GM12878 (cell line): Measurements from ENCODE around the gene C1QTNF5. TPM values are rescaled to one million over a fixed set of nuclear protein-coding genes. Genes with fewer than 3 reads are reported as not detected.

ENCODE experiments used
- BCL11A ChIP-seq: IDR thresholded peaks from 2 replicates; pipeline ENCODE4 v1.6.1; 2011; ENCODE audit warnings: low read depth, low read length
- CREB1 ChIP-seq: IDR thresholded peaks from 2 replicates; pipeline ENCODE4 v1.6.1; 2012; ENCODE audit warnings: low read depth, mild to moderate bottlenecking, inconsistent platforms
- FOXM1 ChIP-seq: IDR thresholded peaks from 2 replicates; pipeline ENCODE4 v1.6.1; 2012; ENCODE audit warnings: low read depth, mild to moderate bottlenecking, inconsistent platforms, low read length, moderate library complexity
- JUNB ChIP-seq: IDR thresholded peaks from 2 replicates; pipeline ENCODE4 v1.6.1; 2016; ENCODE audit warnings: antibody characterized with exemption, mild to moderate bottlenecking
- KDM1A ChIP-seq: fragments of 200-600 bp; sonication (generic); IDR thresholded peaks from 2 replicates; pipeline ENCODE4 v1.6.1; 2016; ENCODE audit warnings: borderline replicate concordance
- RBBP5 ChIP-seq: fragments of 200-600 bp; sonication (generic); conservative IDR thresholded peaks from 2 replicates; pipeline ENCODE4 v1.6.1; 2016
- polyA plus RNA-seq, 11 experiments: library from polyadenylated mRNA; depleted of rRNA in 4 of 11; unstranded in 6 of 11; stranded (reverse) in 5 of 11; fragments of >200 nt; fragmentation: Nextera tagmentation in 4 of 11; fragmentation: Illumina TruSeq in 1 of 11; extraction: Ambion mirVana in 4 of 11; extraction: Trizol in 1 of 11; gene quantifications; 1 replicate in 1 of 11; 2 replicates in 10 of 11; pipeline versions ENCODE4 v1.2.1 to v1.2.3, GENCODE V29; 2011 to 2016; ENCODE audit warnings: inconsistent platforms in 2 of 11, missing spikeins in 2 of 11, low read depth in 1 of 11
- total RNA-seq, 4 experiments: library from RNA; depleted of rRNA in 3 of 4; stranded (reverse); fragments of >200 nt in 3 of 4; fragmentation: Illumina TruSeq in 1 of 4; extraction: Trizol in 1 of 4; gene quantifications; 2 replicates each; pipeline versions ENCODE4 v1.2.1 to v1.2.3, GENCODE V29; 2013 to 2021
- TF ChIP-seq, protein P1 (sequence below): fragments of 450-650 bp; formaldehyde crosslinking; IDR thresholded peaks from 2 replicates; pipeline ENCODE4 v1.4.0; 2022; ENCODE audit warnings: mild to moderate bottlenecking, moderate library complexity
- TF ChIP-seq, protein P2 (sequence below): IDR thresholded peaks from 2 replicates; pipeline ENCODE4 v1.6.1; 2012; ENCODE audit warnings: low read length, inconsistent platforms
- TF ChIP-seq, protein P3 (sequence below): fragments of 450-650 bp; IDR thresholded peaks from 2 replicates; pipeline ENCODE4 v1.6.1; 2016; ENCODE audit warnings: mild to moderate bottlenecking, moderate library complexity, borderline replicate concordance
- TF ChIP-seq, protein P4 (sequence below): fragments of 450-650 bp; formaldehyde crosslinking; IDR thresholded peaks from 2 replicates; pipeline ENCODE4 v1.4.0; 2020; ENCODE audit warnings: mild to moderate bottlenecking, moderate library complexity

The C1QTNF5 gene
- total and polyA plus RNA-seq, 10 of the 15 experiments (the other 5 are each of a cell fraction or from before 2014, with no cell fraction given): not detected

DNA sequence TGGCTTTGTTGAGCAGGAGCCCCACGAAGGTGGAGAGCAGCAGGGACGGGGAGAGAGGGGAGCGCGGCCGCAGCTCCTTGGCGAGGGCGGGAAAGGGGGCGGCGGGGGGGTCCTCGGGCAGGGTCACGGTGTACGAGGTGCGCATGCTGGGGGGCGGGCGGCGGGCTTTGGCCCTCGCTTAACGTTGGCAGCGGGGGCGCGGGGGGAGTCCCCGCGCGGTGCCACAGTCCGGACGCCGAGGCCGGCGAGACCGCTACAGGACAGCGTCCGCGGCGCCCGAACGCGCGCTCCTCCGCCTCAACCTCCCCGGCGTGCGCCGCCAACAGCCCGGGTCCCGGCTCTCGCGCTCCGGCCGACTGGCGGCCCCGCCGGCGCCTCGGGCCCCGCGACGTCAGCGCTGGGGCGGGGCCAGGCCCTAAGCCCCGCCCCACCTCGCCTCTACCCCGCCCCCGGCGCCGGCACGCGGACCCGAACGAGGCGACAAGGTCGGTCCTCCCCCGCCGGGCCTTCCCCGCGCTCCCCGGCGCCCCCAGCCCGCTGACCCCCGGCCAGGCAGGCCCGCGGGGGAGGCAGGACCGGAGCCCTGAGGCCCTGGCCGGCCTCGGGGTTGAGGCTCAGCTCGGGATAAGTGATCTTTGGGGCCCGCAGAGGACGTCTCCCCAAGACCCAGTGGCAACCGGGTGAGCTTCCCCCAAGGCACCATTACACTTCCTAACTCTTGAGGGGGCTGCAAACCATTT, 23.3 kb upstream of the C1QTNF5 start (continued):
- TF ChIP-seq, protein P1, sequence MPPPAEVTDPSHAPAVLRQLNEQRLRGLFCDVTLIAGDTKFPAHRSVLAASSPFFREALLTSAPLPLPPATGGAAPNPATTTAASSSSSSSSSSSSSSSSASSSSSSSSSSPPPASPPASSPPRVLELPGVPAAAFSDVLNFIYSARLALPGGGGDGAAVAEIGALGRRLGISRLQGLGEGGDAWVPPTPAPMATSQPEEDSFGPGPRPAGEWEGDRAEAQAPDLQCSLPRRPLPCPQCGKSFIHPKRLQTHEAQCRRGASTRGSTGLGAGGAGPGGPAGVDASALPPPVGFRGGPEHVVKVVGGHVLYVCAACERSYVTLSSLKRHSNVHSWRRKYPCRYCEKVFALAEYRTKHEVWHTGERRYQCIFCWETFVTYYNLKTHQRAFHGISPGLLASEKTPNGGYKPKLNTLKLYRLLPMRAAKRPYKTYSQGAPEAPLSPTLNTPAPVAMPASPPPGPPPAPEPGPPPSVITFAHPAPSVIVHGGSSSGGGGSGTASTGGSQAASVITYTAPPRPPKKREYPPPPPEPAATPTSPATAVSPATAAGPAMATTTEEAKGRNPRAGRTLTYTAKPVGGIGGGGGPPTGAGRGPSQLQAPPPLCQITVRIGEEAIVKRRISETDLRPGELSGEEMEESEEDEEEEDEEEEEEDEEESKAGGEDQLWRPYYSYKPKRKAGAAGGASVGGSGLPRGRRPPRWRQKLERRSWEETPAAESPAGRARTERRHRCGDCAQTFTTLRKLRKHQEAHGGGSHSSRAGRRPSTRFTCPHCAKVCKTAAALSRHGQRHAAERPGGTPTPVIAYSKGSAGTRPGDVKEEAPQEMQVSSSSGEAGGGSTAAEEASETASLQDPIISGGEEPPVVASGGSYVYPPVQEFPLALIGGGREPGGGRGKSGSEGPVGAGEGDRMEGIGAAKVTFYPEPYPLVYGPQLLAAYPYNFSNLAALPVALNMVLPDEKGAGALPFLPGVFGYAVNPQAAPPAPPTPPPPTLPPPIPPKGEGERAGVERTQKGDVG (CRISPR knock-in tag): no peak
- TF ChIP-seq JUNB: no peak
- TF ChIP-seq CREB1: no peak
- no peak for TF ChIP-seq RBBP5
- TF ChIP-seq, protein P2, sequence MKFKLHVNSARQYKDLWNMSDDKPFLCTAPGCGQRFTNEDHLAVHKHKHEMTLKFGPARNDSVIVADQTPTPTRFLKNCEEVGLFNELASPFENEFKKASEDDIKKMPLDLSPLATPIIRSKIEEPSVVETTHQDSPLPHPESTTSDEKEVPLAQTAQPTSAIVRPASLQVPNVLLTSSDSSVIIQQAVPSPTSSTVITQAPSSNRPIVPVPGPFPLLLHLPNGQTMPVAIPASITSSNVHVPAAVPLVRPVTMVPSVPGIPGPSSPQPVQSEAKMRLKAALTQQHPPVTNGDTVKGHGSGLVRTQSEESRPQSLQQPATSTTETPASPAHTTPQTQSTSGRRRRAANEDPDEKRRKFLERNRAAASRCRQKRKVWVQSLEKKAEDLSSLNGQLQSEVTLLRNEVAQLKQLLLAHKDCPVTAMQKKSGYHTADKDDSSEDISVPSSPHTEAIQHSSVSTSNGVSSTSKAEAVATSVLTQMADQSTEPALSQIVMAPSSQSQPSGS: no peak
- no peak for TF ChIP-seq KDM1A
- TF ChIP-seq FOXM1: no peak
- TF ChIP-seq, protein P3, sequence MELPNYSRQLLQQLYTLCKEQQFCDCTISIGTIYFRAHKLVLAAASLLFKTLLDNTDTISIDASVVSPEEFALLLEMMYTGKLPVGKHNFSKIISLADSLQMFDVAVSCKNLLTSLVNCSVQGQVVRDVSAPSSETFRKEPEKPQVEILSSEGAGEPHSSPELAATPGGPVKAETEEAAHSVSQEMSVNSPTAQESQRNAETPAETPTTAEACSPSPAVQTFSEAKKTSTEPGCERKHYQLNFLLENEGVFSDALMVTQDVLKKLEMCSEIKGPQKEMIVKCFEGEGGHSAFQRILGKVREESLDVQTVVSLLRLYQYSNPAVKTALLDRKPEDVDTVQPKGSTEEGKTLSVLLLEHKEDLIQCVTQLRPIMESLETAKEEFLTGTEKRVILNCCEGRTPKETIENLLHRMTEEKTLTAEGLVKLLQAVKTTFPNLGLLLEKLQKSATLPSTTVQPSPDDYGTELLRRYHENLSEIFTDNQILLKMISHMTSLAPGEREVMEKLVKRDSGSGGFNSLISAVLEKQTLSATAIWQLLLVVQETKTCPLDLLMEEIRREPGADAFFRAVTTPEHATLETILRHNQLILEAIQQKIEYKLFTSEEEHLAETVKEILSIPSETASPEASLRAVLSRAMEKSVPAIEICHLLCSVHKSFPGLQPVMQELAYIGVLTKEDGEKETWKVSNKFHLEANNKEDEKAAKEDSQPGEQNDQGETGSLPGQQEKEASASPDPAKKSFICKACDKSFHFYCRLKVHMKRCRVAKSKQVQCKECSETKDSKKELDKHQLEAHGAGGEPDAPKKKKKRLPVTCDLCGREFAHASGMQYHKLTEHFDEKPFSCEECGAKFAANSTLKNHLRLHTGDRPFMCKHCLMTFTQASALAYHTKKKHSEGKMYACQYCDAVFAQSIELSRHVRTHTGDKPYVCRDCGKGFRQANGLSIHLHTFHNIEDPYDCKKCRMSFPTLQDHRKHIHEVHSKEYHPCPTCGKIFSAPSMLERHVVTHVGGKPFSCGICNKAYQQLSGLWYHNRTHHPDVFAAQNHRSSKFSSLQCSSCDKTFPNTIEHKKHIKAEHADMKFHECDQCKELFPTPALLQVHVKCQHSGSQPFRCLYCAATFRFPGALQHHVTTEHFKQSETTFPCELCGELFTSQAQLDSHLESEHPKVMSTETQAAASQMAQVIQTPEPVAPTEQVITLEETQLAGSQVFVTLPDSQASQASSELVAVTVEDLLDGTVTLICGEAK: no peak
- no peak for TF ChIP-seq BCL11A
- TF ChIP-seq, protein P4, sequence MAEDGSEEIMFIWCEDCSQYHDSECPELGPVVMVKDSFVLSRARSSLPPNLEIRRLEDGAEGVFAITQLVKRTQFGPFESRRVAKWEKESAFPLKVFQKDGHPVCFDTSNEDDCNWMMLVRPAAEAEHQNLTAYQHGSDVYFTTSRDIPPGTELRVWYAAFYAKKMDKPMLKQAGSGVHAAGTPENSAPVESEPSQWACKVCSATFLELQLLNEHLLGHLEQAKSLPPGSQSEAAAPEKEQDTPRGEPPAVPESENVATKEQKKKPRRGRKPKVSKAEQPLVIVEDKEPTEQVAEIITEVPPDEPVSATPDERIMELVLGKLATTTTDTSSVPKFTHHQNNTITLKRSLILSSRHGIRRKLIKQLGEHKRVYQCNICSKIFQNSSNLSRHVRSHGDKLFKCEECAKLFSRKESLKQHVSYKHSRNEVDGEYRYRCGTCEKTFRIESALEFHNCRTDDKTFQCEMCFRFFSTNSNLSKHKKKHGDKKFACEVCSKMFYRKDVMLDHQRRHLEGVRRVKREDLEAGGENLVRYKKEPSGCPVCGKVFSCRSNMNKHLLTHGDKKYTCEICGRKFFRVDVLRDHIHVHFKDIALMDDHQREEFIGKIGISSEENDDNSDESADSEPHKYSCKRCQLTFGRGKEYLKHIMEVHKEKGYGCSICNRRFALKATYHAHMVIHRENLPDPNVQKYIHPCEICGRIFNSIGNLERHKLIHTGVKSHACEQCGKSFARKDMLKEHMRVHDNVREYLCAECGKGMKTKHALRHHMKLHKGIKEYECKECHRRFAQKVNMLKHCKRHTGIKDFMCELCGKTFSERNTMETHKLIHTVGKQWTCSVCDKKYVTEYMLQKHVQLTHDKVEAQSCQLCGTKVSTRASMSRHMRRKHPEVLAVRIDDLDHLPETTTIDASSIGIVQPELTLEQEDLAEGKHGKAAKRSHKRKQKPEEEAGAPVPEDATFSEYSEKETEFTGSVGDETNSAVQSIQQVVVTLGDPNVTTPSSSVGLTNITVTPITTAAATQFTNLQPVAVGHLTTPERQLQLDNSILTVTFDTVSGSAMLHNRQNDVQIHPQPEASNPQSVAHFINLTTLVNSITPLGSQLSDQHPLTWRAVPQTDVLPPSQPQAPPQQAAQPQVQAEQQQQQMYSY: no peak
